Hindlimb muscle (tissue), 1 donor: ENCODE data around the gene UGT1A8. TPM values are rescaled to one million over a fixed set of nuclear protein-coding genes. Genes with fewer than 3 reads are reported as not detected.

Experiments
- DNase-seq: peaks from one replicate; pipeline ENCODE4 v3.0.0-alpha.2; 2013
- polyA plus RNA-seq: library from polyadenylated mRNA; unstranded; fragments of 120-200 nt; gene quantifications from one replicate; pipeline ENCODE4 v1.2.1, GENCODE V29; 2013; ENCODE audit not compliant: insufficient read length

Gene UGT1A8
- polyA plus RNA-seq, 1 donor: not detected

- no peak for DNase-seq
These were observed 186.0 kb downstream of the UGT1A8 start for GRCh38 chr2:233803292-233803911.

- no peak for DNase-seq
These were observed 186.6 kb downstream of the UGT1A8 start for GRCh38 chr2:233803994-233804393.

GRCh38 chr2:233807215-233807865 lies 189.9 kb downstream of the UGT1A8 start:
- no peak for DNase-seq

- no peak for DNase-seq
These were observed 190.8 kb downstream of the UGT1A8 start for GRCh38 chr2:233807966-233808935.

- no peak for DNase-seq
These were observed 193.0 kb downstream of the UGT1A8 start for GRCh38 chr2:233810385-233810784.

GRCh38 chr2:233811087-233811486 lies 193.7 kb downstream of the UGT1A8 start:
- no peak for DNase-seq

GRCh38 chr2:233811732-233812131 lies 194.3 kb downstream of the UGT1A8 start:
- no peak for DNase-seq

GRCh38 chr2:233813236-233814055 lies 196.0 kb downstream of the UGT1A8 start:
- no peak for DNase-seq

GRCh38 chr2:233814056-233814835 lies 196.8 kb downstream of the UGT1A8 start:
- DNase-seq: no peak

GRCh38 chr2:233815861-233816260 lies 198.4 kb downstream of the UGT1A8 start:
- DNase-seq: no peak

GRCh38 chr2:233816334-233816733 lies 198.9 kb downstream of the UGT1A8 start:
- no peak for DNase-seq

GRCh38 chr2:233816771-233817170 lies 199.3 kb downstream of the UGT1A8 start:
- no peak for DNase-seq

GRCh38 chr2:233817361-233817911 lies 200.0 kb downstream of the UGT1A8 start:
- DNase-seq: no peak

GRCh38 chr2:233817995-233818638 lies 200.7 kb downstream of the UGT1A8 start:
- no peak for DNase-seq

- DNase-seq: no peak
These were observed 201.5 kb downstream of the UGT1A8 start for GRCh38 chr2:233818639-233819621.

GRCh38 chr2:233819884-233820773 lies 202.7 kb downstream of the UGT1A8 start:
- DNase-seq: no peak

- no peak for DNase-seq
These were observed 203.3 kb downstream of the UGT1A8 start for GRCh38 chr2:233820774-233821105.

- DNase-seq: no peak
These were observed 203.8 kb downstream of the UGT1A8 start for GRCh38 chr2:233821196-233821595.
